Measurements from ENCODE around the gene CNN1. TPM values are rescaled to one million over a fixed set of nuclear protein-coding genes. Genes with fewer than 3 reads are reported as not detected.

The CNN1 gene
- polyA plus RNA-seq, 2 of the 4 experiments (the other 2 are of a cell fraction): 0.62 to 0.96 TPM

GRCh38 chr19:11499220-11499726 lies 39.4 kb upstream of the CNN1 start:
- POLR2A ChIA-PET: interaction anchor here (0.8 kb wide), 1 partner anchor 27 kb away, joined by 6 read pairs; no protein-coding TSS in a partner anchor
- Histone ChIP-seq H3K4me1 (peaks cover 4% of the 10 kb centered on the region), H3K4me2 (no peak overlapping the region), H3K4me3 (no peak overlapping the region), H3K9me3 (no peaks in the 10 kb centered on the region), H3K27ac (no peak overlapping the region)
- FAIRE-seq (no peak), DNase-seq (ENCODE audit: low read depth in 1 of 2, low spot score in 1 of 2) (no peak), ATAC-seq (no peak)
- no peak for TF ChIP-seq SREBF2 (IDR thresholded peaks at IDR 0.05)
- TF ChIP-seq NR3C1 (IDR thresholded peaks at IDR 0.05): no peak
- no peak for TF ChIP-seq RFX5 (IDR thresholded peaks at IDR 0.05)
- TF ChIP-seq MYC (IDR thresholded peaks at IDR 0.05; ENCODE audit: borderline replicate concordance, low read length): no peak
- TF ChIP-seq HOXB5 (CRISPR knock-in tag; IDR thresholded peaks at IDR 0.05): no peak
- no peak for TF ChIP-seq FOXS1 (CRISPR knock-in tag; IDR thresholded peaks at IDR 0.05)
- no peak for TF ChIP-seq JUNB (IDR thresholded peaks at IDR 0.05)
- no peak for TF ChIP-seq FOSL2 (IDR thresholded peaks at IDR 0.05)
- TF ChIP-seq FOSL2 (CRISPR knock-in tag; IDR thresholded peaks at IDR 0.05): no peak
- TF ChIP-seq RCOR1 (IDR thresholded peaks at IDR 0.05; ENCODE audit: low read depth, low read length): no peak
- no peak for TF ChIP-seq ZC3H11A (IDR thresholded peaks at IDR 0.05)
- WGBS (ENCODE audit: missing lambda C conversion rate): 90% methylated on average over 6 of the region's 6 CpGs
- CTCF ChIA-PET: interaction anchor here (0.8 kb wide), 1 partner anchor 90 kb away, joined by 3 read pairs; no protein-coding TSS in a partner anchor

- FAIRE-seq (no peak), DNase-seq (ENCODE audit: low read depth in 1 of 2, low spot score in 1 of 2) (no peak), ATAC-seq (no peak)
- ChIA-PET POLR2A (interaction anchor here (0.8 kb wide), 1 partner anchor 26 kb away, joined by 6 read pairs; no protein-coding TSS in a partner anchor), CTCF (interaction anchor here (0.9 kb wide), 1 partner anchor 59 kb away, joined by 3 read pairs; the partner anchor contains the start of gene ELOF1)
- Histone ChIP-seq H3K9me3 (no peaks in the 10 kb centered on the region), H3K4me1 (peaks cover 8% of the 10 kb centered on the region), H3K4me2 (no peak overlapping the region), H3K4me3 (no peak overlapping the region), H3K27ac (no peak overlapping the region)
- TF ChIP-seq NR3C1 (IDR thresholded peaks at IDR 0.05) (no peak), ESRRA (IDR thresholded peaks at IDR 0.05; ENCODE audit: borderline replicate concordance, low read length) (no peak), JUNB (IDR thresholded peaks at IDR 0.05) (no peak), KDM5A (IDR thresholded peaks at IDR 0.05) (no peak), CEBPB (IDR thresholded peaks at IDR 0.05) (no peak), ZNF302 (CRISPR knock-in tag; IDR thresholded peaks at IDR 0.05) (no peak), CHD4 (IDR thresholded peaks at IDR 0.05; ENCODE audit: borderline replicate concordance) (no peak), EHMT2 (IDR thresholded peaks at IDR 0.05; ENCODE audit: low read depth) (no peak), PHF8 (IDR thresholded peaks at IDR 0.05; ENCODE audit: borderline replicate concordance, low read depth) (no peak), RNF2 (IDR thresholded peaks at IDR 0.05; ENCODE audit: borderline replicate concordance, low read depth) (no peak)
- 77% methylated on average over 7 of the region's 7 CpGs for WGBS (ENCODE audit: missing lambda C conversion rate)
These were observed 38.7 kb upstream of the CNN1 start for GRCh38 chr19:11499890-11500420.

DNA sequence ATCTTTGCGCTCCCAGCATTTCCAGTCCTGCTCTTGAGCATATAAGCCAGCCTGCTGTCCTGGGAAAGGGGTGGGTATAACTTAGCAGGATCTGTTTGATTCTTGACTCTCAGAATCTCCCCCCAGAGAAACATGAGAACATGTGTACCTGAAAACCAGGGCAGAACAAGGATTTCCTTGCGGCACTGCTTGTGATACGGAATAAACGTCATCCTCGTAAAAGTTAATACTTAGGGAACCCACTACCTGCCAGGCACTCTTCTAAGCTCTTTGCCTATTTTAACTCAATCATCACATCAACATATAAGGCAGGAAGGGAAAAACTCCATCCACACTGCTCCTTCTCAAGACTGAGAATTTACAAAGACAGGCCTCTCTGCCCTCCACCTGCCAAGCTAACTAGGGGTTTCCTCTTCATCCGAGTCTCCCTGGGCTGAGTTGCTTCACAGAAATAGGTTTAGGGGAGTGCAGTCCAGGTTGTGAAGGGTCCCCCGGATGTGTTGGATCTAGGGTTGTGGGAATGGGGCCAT lies 34.1 kb upstream of the CNN1 start:
- POLR2A ChIA-PET: no interaction called here
- Histone ChIP-seq H3K9me3 (no peaks in the 10 kb centered on the region), H3K4me1 (peaks cover 9% of the 10 kb centered on the region; the same call in 1 of the 3 replicates), H3K27ac (peak overlapping the region; percentile 57 to 99; a peak in 5 of 6 replicates), H3K4me2 (peak overlapping the region; percentile 79), H3K4me3 (peak overlapping the region; percentile 72)
- CTCF ChIA-PET: interaction anchor here (1.2 kb wide), 1 partner anchor 9 kb away, joined by 4 read pairs; no protein-coding TSS in a partner anchor
- FAIRE-seq (no peak), ATAC-seq (no peak; a peak in 1 of 6 replicates), DNase-seq (ENCODE audit: low read depth in 1 of 2, low spot score in 1 of 2) (no peak)
- WGBS (ENCODE audit: missing lambda C conversion rate): 53% methylated on average over 7 of the region's 7 CpGs
- TF ChIP-seq FOSB (CRISPR knock-in tag; IDR thresholded peaks at IDR 0.05): no peak
- TF ChIP-seq, protein P1, sequence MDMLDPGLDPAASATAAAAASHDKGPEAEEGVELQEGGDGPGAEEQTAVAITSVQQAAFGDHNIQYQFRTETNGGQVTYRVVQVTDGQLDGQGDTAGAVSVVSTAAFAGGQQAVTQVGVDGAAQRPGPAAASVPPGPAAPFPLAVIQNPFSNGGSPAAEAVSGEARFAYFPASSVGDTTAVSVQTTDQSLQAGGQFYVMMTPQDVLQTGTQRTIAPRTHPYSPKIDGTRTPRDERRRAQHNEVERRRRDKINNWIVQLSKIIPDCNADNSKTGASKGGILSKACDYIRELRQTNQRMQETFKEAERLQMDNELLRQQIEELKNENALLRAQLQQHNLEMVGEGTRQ (IDR thresholded peaks at IDR 0.05): no peak
- TF ChIP-seq PBX3 (IDR thresholded peaks at IDR 0.05): no peak
- no peak for TF ChIP-seq CHD2 (IDR thresholded peaks at IDR 0.05; ENCODE audit: low read length, partially characterized antibody)

Measured in A549 (cell line).